BLaER1 (cell line): ENCODE data around the gene STX2.
"Not testable (repeated sequence)": the region's sequence is repeated elsewhere in the genome, so short reads cannot be mapped to it uniquely, and the experiment has no call there.

Source experiments
- H3K27ac ChIP-seq: shearing (Covaris generic); formaldehyde crosslinking; 2 replicates; pipeline ENCODE4 v1.8.1; 2022
- H3K27me3 ChIP-seq: shearing (Covaris generic); formaldehyde crosslinking; 2 replicates; pipeline ENCODE4 v1.8.1; 2022
- H3K36me3 ChIP-seq: shearing (Covaris generic); formaldehyde crosslinking; 2 replicates; pipeline ENCODE4 v1.8.1; 2022
- H3K4me1 ChIP-seq: shearing (Covaris generic); formaldehyde crosslinking; 2 replicates; pipeline ENCODE4 v1.8.1; 2022
- H3K4me2 ChIP-seq: shearing (Covaris generic); formaldehyde crosslinking; 2 replicates; pipeline ENCODE4 v1.8.1; 2022
- H3K4me3 ChIP-seq: shearing (Covaris generic); formaldehyde crosslinking; 2 replicates; pipeline ENCODE4 v1.8.1; 2022
- H3K9ac ChIP-seq: shearing (Covaris generic); formaldehyde crosslinking; 2 replicates; pipeline ENCODE4 v1.8.1; 2022
- H3K9me3 ChIP-seq: shearing (Covaris generic); formaldehyde crosslinking; 2 replicates; pipeline ENCODE4 v1.8.1; 2022
- H4K20me1 ChIP-seq: shearing (Covaris generic); formaldehyde crosslinking; 2 replicates; pipeline ENCODE4 v1.8.1; 2022
- Cebpa-rat ChIP-seq: shearing (Covaris generic); IDR thresholded peaks from 2 replicates; pipeline ENCODE4 v1.8.1; 2022

The STX2 gene

DNA sequence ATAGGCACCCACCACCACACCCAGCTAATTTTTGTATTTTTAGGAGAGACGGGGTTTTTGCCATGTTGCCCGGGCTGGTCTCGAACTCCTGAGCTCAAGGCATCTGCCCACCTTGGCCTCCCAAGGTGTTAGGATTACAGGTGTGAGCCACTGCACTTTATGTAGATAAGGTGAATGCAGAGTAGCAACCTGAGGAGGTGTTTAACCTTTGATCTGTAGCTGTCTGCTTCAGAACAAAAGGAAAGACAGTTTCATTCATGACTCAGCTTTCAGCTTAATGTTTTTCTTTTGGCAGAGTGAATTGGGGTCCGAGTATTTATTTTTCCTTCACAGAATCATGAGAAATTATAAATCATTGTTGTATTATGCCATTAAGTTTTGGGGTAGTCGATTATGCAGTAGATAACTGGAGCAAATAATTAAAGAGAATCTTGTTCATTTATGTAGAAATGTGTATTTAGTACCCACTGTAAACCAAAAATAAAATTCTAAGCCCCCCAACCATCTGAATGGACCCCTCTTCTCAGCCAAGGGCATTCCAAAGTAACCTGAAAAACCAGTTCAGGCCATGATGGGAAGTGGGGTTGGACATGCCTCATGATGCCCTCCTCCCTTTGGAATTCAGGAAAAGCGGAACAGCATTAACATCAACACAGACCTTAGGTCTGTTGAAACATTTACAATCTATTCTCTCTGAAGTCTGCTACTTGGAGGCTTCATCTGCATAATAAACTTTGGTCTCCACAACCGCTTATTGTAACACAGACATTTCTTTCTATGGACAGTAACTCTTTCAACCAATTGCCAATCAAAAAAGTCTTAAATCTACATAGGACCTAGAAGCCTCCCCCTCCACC, 10.7 kb upstream of the STX2 start:
- H3K36me3 ChIP-seq: no peaks in the 10 kb centered on the region
- 0 out of 2 replicates have a peak, but pooled peaks cover 4% of the 10 kb centered on the region for H3K4me1 ChIP-seq
- H3K27ac ChIP-seq: no peak overlapping the region
- no peaks in the 10 kb centered on the region for H4K20me1 ChIP-seq
- H3K9me3 ChIP-seq: no peaks in the 10 kb centered on the region
- no peak overlapping the region for H3K4me3 ChIP-seq
- no peak overlapping the region for H3K9ac ChIP-seq
- H3K4me2 ChIP-seq: no peak overlapping the region
- TF ChIP-seq Cebpa-rat: no peak
- H3K27me3 ChIP-seq: no peaks in the 10 kb centered on the region

DNA sequence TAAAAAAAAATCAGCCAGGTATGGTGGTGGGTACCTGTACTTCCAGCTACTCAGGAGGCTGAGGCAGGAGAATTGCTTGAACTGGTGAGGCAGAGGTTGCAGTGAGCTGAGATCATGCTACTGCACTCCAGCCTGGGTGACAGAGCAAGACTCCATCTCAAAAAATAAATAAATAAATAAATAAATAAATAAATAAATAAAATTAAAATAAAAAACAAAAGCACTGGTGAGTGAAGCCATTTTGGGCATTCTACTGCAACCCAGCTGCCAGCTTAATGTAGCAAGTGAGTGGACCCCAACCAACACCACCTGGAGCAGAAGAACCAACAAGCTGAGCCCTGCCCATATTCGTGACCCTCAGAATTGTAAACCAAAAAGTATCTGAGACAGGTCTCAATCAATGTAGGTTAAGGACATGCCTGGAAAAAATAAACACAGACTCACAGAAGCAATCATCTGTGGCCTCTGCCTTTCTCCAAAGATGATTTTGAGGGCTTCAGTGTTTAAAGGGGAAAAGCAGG, 9.8 kb upstream of the STX2 start:
- not testable (repeated sequence) for H3K4me1 ChIP-seq, H3K9ac ChIP-seq, H3K4me2 ChIP-seq, H3K9me3 ChIP-seq, H3K27ac ChIP-seq, H3K36me3 ChIP-seq, H3K4me3 ChIP-seq, H4K20me1 ChIP-seq, H3K27me3 ChIP-seq

DNA sequence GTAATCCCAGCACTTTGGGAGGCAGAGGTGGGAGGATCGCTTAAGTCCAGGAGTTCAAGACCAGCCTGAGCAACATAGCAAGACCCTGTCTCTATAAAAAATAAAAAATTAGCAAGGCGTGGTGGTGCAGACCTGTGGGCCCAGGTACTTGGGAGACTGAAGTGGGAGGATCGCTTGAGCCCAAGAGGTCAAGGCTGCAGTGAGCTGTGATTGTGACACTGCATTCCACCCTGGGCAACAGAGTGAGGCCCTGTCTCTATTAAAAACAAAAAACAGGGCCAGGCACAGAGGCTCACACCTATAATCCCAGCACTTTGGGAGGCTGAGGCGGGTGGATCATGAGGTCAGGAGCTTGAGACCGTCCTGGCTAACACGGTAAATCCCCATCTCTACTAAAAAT, 9.1 kb upstream of the STX2 start:
- not testable (repeated sequence) for H3K4me1 ChIP-seq, H3K4me3 ChIP-seq, H3K9me3 ChIP-seq, H3K36me3 ChIP-seq, H3K27ac ChIP-seq, H4K20me1 ChIP-seq, H3K27me3 ChIP-seq, H3K9ac ChIP-seq, H3K4me2 ChIP-seq

DNA sequence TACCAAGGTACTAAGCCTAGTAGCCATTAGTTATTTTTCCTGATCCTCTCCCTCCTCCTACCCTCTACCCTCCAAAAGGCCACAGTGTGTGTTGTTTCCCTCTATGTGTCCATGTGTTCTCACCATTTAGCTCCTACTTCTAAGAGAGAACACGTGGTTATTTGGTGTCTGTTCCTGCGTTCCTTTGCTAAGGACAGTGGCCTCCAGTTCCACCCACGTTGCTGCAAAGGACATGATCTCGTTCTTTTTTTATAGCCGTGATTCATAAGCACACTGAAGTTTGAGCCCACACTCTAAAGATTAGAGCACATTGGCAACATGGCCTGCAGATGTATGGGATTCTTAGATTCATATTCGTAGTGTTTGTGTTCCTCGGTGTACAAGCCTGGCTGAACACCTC, 8.1 kb upstream of the STX2 start:
- no peak overlapping the region for H3K27ac ChIP-seq
- 0 out of 2 replicates have a peak, but pooled peaks cover 4% of the 10 kb centered on the region for H3K4me1 ChIP-seq
- no peak overlapping the region for H3K4me2 ChIP-seq
- H3K4me3 ChIP-seq: no peak overlapping the region
- TF ChIP-seq Cebpa-rat: no peak
- no peaks in the 10 kb centered on the region for H3K27me3 ChIP-seq
- no peaks in the 10 kb centered on the region for H3K36me3 ChIP-seq
- no peaks in the 10 kb centered on the region for H3K9me3 ChIP-seq
- H3K9ac ChIP-seq: no peak overlapping the region
- H4K20me1 ChIP-seq: no peaks in the 10 kb centered on the region

DNA sequence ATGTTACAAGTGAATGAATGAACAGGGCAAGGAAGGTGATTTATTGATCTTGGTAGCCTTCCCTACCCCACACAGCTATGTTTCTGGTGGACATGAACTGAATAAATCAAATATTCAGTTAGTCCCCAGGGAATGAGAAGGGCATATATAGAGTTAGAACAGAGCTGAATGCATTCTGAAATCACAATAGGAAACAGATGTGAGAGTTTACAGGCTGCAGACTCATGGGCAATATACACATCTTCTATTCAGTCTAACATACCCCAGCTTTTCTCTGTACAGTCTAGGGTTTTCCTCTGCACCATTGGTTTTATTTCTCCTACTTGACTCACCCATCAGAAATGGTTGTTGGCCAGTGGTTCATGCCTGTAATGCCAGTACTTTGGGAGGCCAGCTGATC, 7.3 kb upstream of the STX2 start:
- Histone ChIP-seq H3K27ac (no peak overlapping the region), H3K36me3 (no peaks in the 10 kb centered on the region), H3K4me2 (no peak overlapping the region), H3K9ac (no peak overlapping the region), H3K4me3 (no peak overlapping the region), H3K9me3 (no peaks in the 10 kb centered on the region), H3K27me3 (no peaks in the 10 kb centered on the region), H4K20me1 (no peaks in the 10 kb centered on the region), H3K4me1 (0 out of 2 replicates have a peak, but pooled peaks cover 4% of the 10 kb centered on the region)
- TF ChIP-seq Cebpa-rat: no peak

DNA sequence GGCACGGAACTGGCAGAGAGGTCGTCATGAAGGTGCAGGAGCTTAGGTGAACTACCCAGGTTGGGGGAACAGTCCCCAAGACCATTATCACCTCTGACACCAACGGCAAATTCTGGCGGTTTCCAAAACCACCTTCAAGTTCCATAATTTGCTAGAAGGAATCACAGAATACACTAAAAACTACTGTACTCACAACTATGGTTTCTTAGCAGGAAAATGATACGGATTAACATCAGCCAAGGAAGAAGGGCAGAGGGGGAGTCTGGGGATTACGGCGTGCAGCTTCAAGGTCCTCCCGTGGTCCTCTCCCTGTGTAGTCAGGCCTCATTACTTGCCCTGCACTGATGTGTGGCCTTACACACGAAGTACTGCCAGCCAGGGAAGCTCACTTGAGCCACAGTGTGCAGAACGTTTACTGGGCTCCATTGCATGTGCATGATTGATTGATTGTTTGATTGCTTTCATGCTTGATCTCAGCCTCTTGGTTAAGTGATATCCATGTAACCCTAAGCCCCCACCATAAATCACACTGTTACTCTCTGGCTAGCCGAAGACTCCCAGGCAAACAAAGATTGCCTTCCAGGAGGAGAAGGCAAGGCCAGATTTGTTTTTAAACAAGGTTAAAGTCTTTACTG, 837 bp upstream of the STX2 start:
- H3K4me3 ChIP-seq: no peak overlapping the region; the same call in 1 of the 2 replicates

DNA sequence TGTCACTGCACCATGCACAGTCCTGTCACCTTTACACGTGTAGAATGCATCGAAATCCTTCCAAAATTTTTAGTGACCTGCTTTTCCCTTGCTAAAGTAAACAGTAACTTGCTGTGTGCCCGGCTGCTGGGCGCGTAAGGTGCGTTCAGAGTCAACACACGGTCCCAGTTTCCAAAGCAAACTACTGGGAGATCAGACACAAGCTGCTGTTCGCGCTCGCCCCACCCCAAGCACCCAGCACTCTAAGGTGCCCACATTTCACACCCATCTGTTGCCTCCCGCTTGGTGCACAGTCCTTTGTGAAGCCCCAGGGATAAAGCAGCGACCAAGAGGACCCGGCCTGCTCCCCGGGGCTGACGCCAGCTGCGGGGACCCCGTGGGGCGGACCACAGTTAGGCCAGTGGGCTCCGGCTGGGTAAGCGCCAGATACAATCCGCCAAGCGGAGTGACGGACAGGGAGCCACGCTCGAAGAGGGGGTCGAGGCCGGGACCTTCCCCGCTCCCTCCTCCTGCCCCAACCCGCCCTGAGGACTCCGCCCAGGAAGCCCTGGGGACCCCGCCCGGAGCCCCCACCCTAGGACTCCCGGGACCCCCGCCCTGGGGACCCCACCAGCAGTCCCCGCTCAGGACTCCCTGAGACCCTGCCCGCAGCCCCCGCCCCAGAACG, 633 bp downstream of the STX2 start:
- H3K27me3 ChIP-seq: no peaks in the 10 kb centered on the region
- H3K4me2 ChIP-seq: peak overlapping the region; percentile 99
- H3K9ac ChIP-seq: peak overlapping the region; percentile 76
- H4K20me1 ChIP-seq: peaks cover 45% of the 10 kb centered on the region
- peaks cover 36% of the 10 kb centered on the region for H3K4me1 ChIP-seq
- H3K4me3 ChIP-seq: peak overlapping the region; percentile 72
- no peak for TF ChIP-seq Cebpa-rat
- H3K36me3 ChIP-seq: peaks cover 7% of the 10 kb centered on the region; the same call in 1 of the 2 replicates
- H3K27ac ChIP-seq: peak overlapping the region; percentile 53; the same call in 1 of the 2 replicates
- no peaks in the 10 kb centered on the region for H3K9me3 ChIP-seq

More for the DNA sequence above, 837 bp upstream of the STX2 start:
- peak overlapping the region; percentile 85 for H3K4me2 ChIP-seq
- no peak overlapping the region for H3K27ac ChIP-seq
- H3K36me3 ChIP-seq: no peaks in the 10 kb centered on the region
- no peak overlapping the region for H3K9ac ChIP-seq
- H4K20me1 ChIP-seq: peaks cover 30% of the 10 kb centered on the region
- no peaks in the 10 kb centered on the region for H3K27me3 ChIP-seq
- TF ChIP-seq Cebpa-rat: no peak
- H3K9me3 ChIP-seq: no peaks in the 10 kb centered on the region
- peaks cover 32% of the 10 kb centered on the region for H3K4me1 ChIP-seq

DNA sequence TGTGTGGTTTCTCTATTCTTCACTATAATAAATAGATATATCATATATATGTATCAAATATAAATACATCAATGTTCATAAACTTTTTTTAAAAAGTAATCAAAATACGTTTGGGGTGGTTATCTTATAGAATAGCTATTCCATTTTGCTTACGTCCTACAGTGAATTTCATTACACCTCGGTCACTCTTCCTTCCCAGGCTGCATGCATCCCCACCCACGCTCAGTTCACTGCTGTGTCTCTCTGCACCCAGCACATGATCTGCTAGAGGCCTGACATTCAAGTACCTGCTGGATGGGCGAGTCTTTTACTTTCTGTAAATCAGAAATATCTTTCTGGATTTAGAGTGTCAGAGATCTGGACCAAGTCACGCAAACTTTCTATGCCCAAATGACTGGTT, 3.6 kb downstream of the STX2 start:
- H3K4me2 ChIP-seq: peak overlapping the region; percentile 64
- no peak overlapping the region for H3K9ac ChIP-seq
- H3K9me3 ChIP-seq: no peaks in the 10 kb centered on the region
- no peak overlapping the region for H3K27ac ChIP-seq
- H3K36me3 ChIP-seq: peaks cover 7% of the 10 kb centered on the region; the same call in 1 of the 2 replicates
- H3K4me3 ChIP-seq: no peak overlapping the region
- H4K20me1 ChIP-seq: peaks cover 74% of the 10 kb centered on the region
- TF ChIP-seq Cebpa-rat: no peak
- H3K27me3 ChIP-seq: no peaks in the 10 kb centered on the region
- H3K4me1 ChIP-seq: peaks cover 40% of the 10 kb centered on the region

DNA sequence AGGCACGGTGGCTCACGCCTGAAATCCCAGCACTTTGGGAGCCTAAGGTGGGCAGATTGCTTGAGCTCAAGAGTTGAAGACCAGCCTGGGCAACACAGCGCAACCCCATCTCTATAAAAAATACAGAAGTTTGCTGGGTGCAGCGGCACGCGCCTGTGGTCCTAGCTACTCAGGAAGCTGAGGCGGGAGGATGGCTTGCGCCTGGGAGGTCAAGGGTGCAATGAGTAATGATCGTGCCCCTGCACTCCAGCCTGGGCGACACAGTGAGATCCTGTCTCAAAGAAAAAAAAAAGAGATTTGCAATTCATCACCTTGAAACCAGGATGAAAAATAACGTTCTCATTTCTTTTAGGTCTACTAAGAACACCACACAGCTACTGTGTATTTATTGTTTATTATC, 4.0 kb downstream of the STX2 start:
- Histone ChIP-seq H3K4me1 (peaks cover 42% of the 10 kb centered on the region), H3K27me3 (no peaks in the 10 kb centered on the region), H3K9me3 (no peaks in the 10 kb centered on the region), H3K9ac (no peak overlapping the region), H4K20me1 (peaks cover 78% of the 10 kb centered on the region), H3K4me3 (no peak overlapping the region), H3K27ac (no peak overlapping the region), H3K36me3 (peaks cover 7% of the 10 kb centered on the region; the same call in 1 of the 2 replicates), H3K4me2 (peak overlapping the region; percentile 64)
- no peak for TF ChIP-seq Cebpa-rat
